ENCODE results near the gene PACS2. TPM values are rescaled to one million over a fixed set of nuclear protein-coding genes. Genes with fewer than 3 reads are reported as not detected.
A peak's percentile ranks its signal among the peaks of the same experiment; 100 is the strongest.

The PACS2 gene
- total and polyA plus RNA-seq, 4 donors: 37.9 to 87.2 (median 71.0) TPM

GRCh38 chr14:105328678-105329390 lies 14.3 kb downstream of the PACS2 start:
- peaks cover 0 to 43% (median 13%) of the 10 kb centered on the region in 5 donors for H3K4me1 ChIP-seq (ENCODE audit: control insufficient read depth in 5 of 5, insufficient read depth in 5 of 5, low read length in 5 of 5)
- DNase-seq: no peak

GRCh38 chr14:105329411-105330150 lies 15.0 kb downstream of the PACS2 start:
- no peak overlapping the region for H3K9ac ChIP-seq (ENCODE audit: insufficient read depth in 1 of 2, low read length in 2 of 2)
- ATAC-seq (ENCODE audit: insufficient read depth, low FRiP score): no peak
- WGBS, 2 donors: 93 to 97% methylated on average over 16 to 17 of the region's 17 CpGs
- DNase-seq: no peak
- no peaks in the 10 kb centered on the region for H3K9me3 ChIP-seq (ENCODE audit: control insufficient read depth in 4 of 4, insufficient read depth in 3 of 4, low read length in 3 of 4)
- H3K4me1 ChIP-seq (ENCODE audit: control insufficient read depth in 5 of 5, insufficient read depth in 5 of 5, low read length in 5 of 5): peaks cover 0 to 43% (median 7%) of the 10 kb centered on the region in 5 donors
- H3K27me3 ChIP-seq (ENCODE audit: control insufficient read depth in 3 of 3, insufficient read depth in 3 of 3, low read length in 2 of 3): no peaks in the 10 kb centered on the region
- no peak overlapping the region for H3K4me3 ChIP-seq
- peak overlapping the region in 1 of 2 donors; percentile 57 for H3K27ac ChIP-seq (ENCODE audit: low read depth in 1 of 2, low read length in 1 of 2)
- H3K36me3 ChIP-seq (ENCODE audit: control insufficient read depth in 4 of 4, insufficient read depth in 4 of 4, low read length in 4 of 4): no peaks in the 10 kb centered on the region
- TF ChIP-seq CTCF (IDR thresholded peaks at IDR 0.05; ENCODE audit: control extremely low read depth, extremely low read depth): no peak

More at GRCh38 chr14:105328678-105329390, 14.3 kb downstream of the PACS2 start:
- Histone ChIP-seq H3K27me3 (ENCODE audit: control insufficient read depth in 3 of 3, insufficient read depth in 3 of 3, low read length in 2 of 3) (no peaks in the 10 kb centered on the region), H3K4me3 (no peak overlapping the region), H3K9ac (ENCODE audit: insufficient read depth in 1 of 2, low read length in 2 of 2) (no peak overlapping the region), H3K36me3 (ENCODE audit: control insufficient read depth in 4 of 4, insufficient read depth in 4 of 4, low read length in 4 of 4) (no peaks in the 10 kb centered on the region), H3K27ac (ENCODE audit: low read depth in 1 of 2, low read length in 1 of 2) (peak overlapping the region in 1 of 2 donors; percentile 57), H3K9me3 (ENCODE audit: control insufficient read depth in 4 of 4, insufficient read depth in 3 of 4, low read length in 3 of 4) (no peaks in the 10 kb centered on the region)
- ATAC-seq (ENCODE audit: insufficient read depth, low FRiP score): no peak
- 70 to 77% methylated on average over 15 of the region's 15 CpGs for WGBS, 2 donors
- TF ChIP-seq CTCF (IDR thresholded peaks at IDR 0.05; ENCODE audit: control extremely low read depth, extremely low read depth): no peak

- peaks cover 0 to 2% (median 0%) of the 10 kb centered on the region in 4 donors for H3K36me3 ChIP-seq (ENCODE audit: control insufficient read depth in 4 of 4, insufficient read depth in 4 of 4, low read length in 4 of 4)
- WGBS, 2 donors: 45 to 57% methylated on average over 13 of the region's 13 CpGs
- no peak overlapping the region for H3K4me3 ChIP-seq
- no peaks in the 10 kb centered on the region for H3K9me3 ChIP-seq (ENCODE audit: control insufficient read depth in 4 of 4, insufficient read depth in 3 of 4, low read length in 3 of 4)
- no peak overlapping the region for H3K9ac ChIP-seq (ENCODE audit: insufficient read depth in 1 of 2, low read length in 2 of 2)
- peaks cover 0 to 41% (median 4%) of the 10 kb centered on the region in 5 donors for H3K4me1 ChIP-seq (ENCODE audit: control insufficient read depth in 5 of 5, insufficient read depth in 5 of 5, low read length in 5 of 5)
- no peak for TF ChIP-seq CTCF (IDR thresholded peaks at IDR 0.05; ENCODE audit: control extremely low read depth, extremely low read depth)
- DNase-seq (no peak), ATAC-seq (ENCODE audit: insufficient read depth, low FRiP score) (peak; percentile 36)
- no peaks in the 10 kb centered on the region for H3K27me3 ChIP-seq (ENCODE audit: control insufficient read depth in 3 of 3, insufficient read depth in 3 of 3, low read length in 2 of 3)
- H3K27ac ChIP-seq (ENCODE audit: low read depth in 1 of 2, low read length in 1 of 2): peak overlapping the region in 1 of 2 donors; percentile 62
Observed at GRCh38 chr14:105330491-105330895, 15.9 kb downstream of the PACS2 start.
